ENCODE data around the gene PAX9.

DNA sequence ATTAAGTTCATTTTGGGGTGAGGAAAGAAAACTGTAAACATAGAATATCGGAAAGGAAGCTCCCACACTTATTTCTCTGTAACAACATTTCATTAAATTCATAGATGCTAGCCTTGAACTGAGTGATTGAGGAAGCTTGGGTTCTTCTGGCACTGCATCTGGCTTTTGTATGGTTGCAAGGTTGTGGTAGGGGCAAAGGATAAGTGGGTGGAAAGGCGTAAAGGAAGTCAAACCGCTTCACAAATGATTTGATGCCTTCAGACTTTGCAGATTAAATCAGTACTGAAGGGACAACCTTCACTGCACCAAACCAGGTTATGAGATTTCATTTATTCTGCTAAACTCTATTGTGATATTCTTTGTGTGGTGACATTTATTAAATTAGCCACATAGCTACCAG, 28.1 kb upstream of the PAX9 start:
- TF ChIP-seq GATA2 (IDR thresholded peaks at IDR 0.05; ENCODE audit: low read depth, low read length) (no peak), GATA3 (IDR thresholded peaks at IDR 0.05; ENCODE audit: low read depth, low read length) (no peak)

All from SH-SY5Y (cell line).